A549 (cell line): ENCODE measurements around the gene DIS3L2. TPM values are rescaled to one million over a fixed set of nuclear protein-coding genes. Genes with fewer than 3 reads are reported as not detected.

Experiments used
- ATAC-seq, 2 experiments: fragments of 200-7000 bp in 1 of 2; fragments of >200 bp in 1 of 2; cut with Nextera tagmentation in 1 of 2; cut with Tn5 transposase in 1 of 2; 3 replicates each; pipeline versions ENCODE4 v1.8.0 to v1.9.1; 2018 to 2020; ENCODE audit warnings: mild to moderate bottlenecking in 1 of 2, moderate library complexity in 1 of 2
- CTCF ChIA-PET: fragments of 300-600 bp; sonication (Branson Sonifier 250); formaldehyde crosslinking; extraction: SDS; loops from one replicate; lab custom pipeline; 2021; ENCODE audit warnings: antibody characterized with exemption, inconsistent platforms; lab: Yijun Ruan, JAX
- POLR2A ChIA-PET: fragments of 350-600 bp; formaldehyde crosslinking; extraction: SDS; loops from one replicate; lab custom pipeline; 2021; ENCODE audit warnings: antibody characterized with exemption, inconsistent platforms; lab: Yijun Ruan, JAX
- DNase-seq, 2 experiments: peaks; one replicate each; pipeline versions ENCODE4 v3.0.0 to v3.0.0-alpha.2; 2011 to 2016; ENCODE audit warnings: low read depth in 1 of 2, low spot score in 1 of 2
- FAIRE-seq: peaks from 2 replicates; lab custom pipeline; 2011; peaks lifted over from hg19 to GRCh38; lab: Jason Lieb, UNC
- H3K27ac ChIP-seq, 2 experiments: fragments of >200 bp; sonication (Bioruptor Twin); formaldehyde crosslinking; 3 replicates each; pipeline ENCODE4 v1.5.1; 2016 to 2017
- H3K4me1 ChIP-seq: fragments of >200 bp; sonication (Bioruptor Twin); formaldehyde crosslinking; 3 replicates; pipeline ENCODE4 v1.6.1; 2016
- H3K4me2 ChIP-seq: fragments of >200 bp; sonication (Bioruptor Twin); formaldehyde crosslinking; 3 replicates; pipeline ENCODE4 v1.6.1; 2016
- H3K4me3 ChIP-seq: fragments of >200 bp; sonication (Bioruptor Twin); formaldehyde crosslinking; 3 replicates; pipeline ENCODE4 v1.5.1; 2016
- H3K9me3 ChIP-seq: fragments of >200 bp; sonication (Bioruptor Twin); formaldehyde crosslinking; 3 replicates; pipeline ENCODE4 v1.6.1; 2016
- BHLHE40 ChIP-seq: IDR thresholded peaks from 2 replicates; pipeline ENCODE4 v1.6.1; 2012; ENCODE audit warnings: low read depth, low read length, inconsistent platforms
- CBX2 ChIP-seq: fragments of 200-600 bp; sonication (generic); IDR thresholded peaks from 2 replicates; pipeline ENCODE4 v1.6.1; 2016; ENCODE audit warnings: low read depth, mild to moderate bottlenecking, borderline replicate concordance
- CHD4 ChIP-seq: fragments of 200-600 bp; sonication (generic); IDR thresholded peaks from 2 replicates; pipeline ENCODE4 v1.6.1; 2016; ENCODE audit warnings: antibody characterized with exemption, mild to moderate bottlenecking, borderline replicate concordance
- EHF ChIP-seq: fragments of 250-450 bp; sonication (Bioruptor Pico); IDR thresholded peaks from 2 replicates; pipeline ENCODE4 v1.5.0; 2020; ENCODE audit warnings: mild to moderate bottlenecking
- EP300 ChIP-seq, 2 experiments: fragments of >200 bp; sonication (Bioruptor Twin); formaldehyde crosslinking; IDR thresholded peaks; 2 replicates in 1 of 2; 3 replicates in 1 of 2; pipeline ENCODE4 v1.6.1; 2016 to 2017
- FOSB ChIP-seq: fragments of 250-450 bp; sonication (Bioruptor Pico); IDR thresholded peaks from 2 replicates; pipeline ENCODE4 v1.5.0; 2020; ENCODE audit warnings: mild to moderate bottlenecking, moderate library complexity
- HES2 ChIP-seq: fragments of >200 bp; sonication (Bioruptor Twin); formaldehyde crosslinking; IDR thresholded peaks from 2 replicates; pipeline ENCODE4 v1.6.1; 2016
- HEYL ChIP-seq: fragments of 250-450 bp; sonication (Bioruptor Pico); IDR thresholded peaks from 2 replicates; pipeline ENCODE4 v1.8.0; 2021; ENCODE audit warnings: mild to moderate bottlenecking, moderate library complexity
- HMGXB4 ChIP-seq: fragments of 250-450 bp; sonication (Bioruptor Pico); IDR thresholded peaks from 2 replicates; pipeline ENCODE4 v1.5.0; 2021; ENCODE audit warnings: mild to moderate bottlenecking, moderate library complexity, borderline replicate concordance
- HOXB5 ChIP-seq: fragments of 250-450 bp; sonication (Bioruptor Pico); IDR thresholded peaks from 2 replicates; pipeline ENCODE4 v1.5.0; 2020; ENCODE audit warnings: mild to moderate bottlenecking, moderate library complexity
- JUNB ChIP-seq: fragments of >200 bp; sonication (Bioruptor Twin); formaldehyde crosslinking; IDR thresholded peaks from 2 replicates; pipeline ENCODE4 v1.6.1; 2016
- KDM1A ChIP-seq: fragments of 200-600 bp; sonication (generic); IDR thresholded peaks from 2 replicates; pipeline ENCODE4 v1.6.1; 2016; ENCODE audit warnings: low read depth, mild to moderate bottlenecking
- POLR2A ChIP-seq: IDR thresholded peaks from 2 replicates; pipeline ENCODE4 v1.6.1; 2012; ENCODE audit warnings: mild to moderate bottlenecking, low read length
- RARB ChIP-seq: fragments of 250-450 bp; sonication (Bioruptor Pico); IDR thresholded peaks from 2 replicates; pipeline ENCODE4 v1.8.0; 2021; ENCODE audit warnings: mild to moderate bottlenecking, moderate library complexity
- RCOR1 ChIP-seq: fragments of 150-350 bp; IDR thresholded peaks from 2 replicates; pipeline ENCODE4 v1.6.1; 2014; ENCODE audit warnings: antibody characterized with exemption, low read length, low read depth
- SMC3 ChIP-seq: fragments of >200 bp; sonication (Bioruptor Twin); formaldehyde crosslinking; IDR thresholded peaks from 3 replicates; pipeline ENCODE4 v1.6.1; 2018; ENCODE audit warnings: inconsistent platforms
- SREBF2 ChIP-seq: fragments of 450-650 bp; IDR thresholded peaks from 2 replicates; pipeline ENCODE4 v1.6.1; 2014; ENCODE audit warnings: mild to moderate bottlenecking, moderate library complexity
- TP53 ChIP-seq: fragments of 250-450 bp; sonication (Bioruptor Pico); IDR thresholded peaks from 2 replicates; pipeline ENCODE4 v1.5.0; 2021; ENCODE audit warnings: mild to moderate bottlenecking, moderate library complexity
- ZC3H11A ChIP-seq: fragments of 450-650 bp; IDR thresholded peaks from 2 replicates; pipeline ENCODE4 v1.6.1; 2014; ENCODE audit warnings: antibody characterized with exemption, mild to moderate bottlenecking
- ZNF302 ChIP-seq: fragments of 250-450 bp; sonication (Bioruptor Pico); IDR thresholded peaks from 2 replicates; pipeline ENCODE4 v1.9.0; 2021; ENCODE audit warnings: inconsistent platforms, mild to moderate bottlenecking, moderate library complexity
- WGBS: methylation state at CpG from one replicate; pipeline ENCODE4 v1.1.6; 2017; ENCODE audit errors: missing lambda C conversion rate; 5-methylcytosine and 5-hydroxymethylcytosine counted together
- polyA plus RNA-seq, 4 experiments: library from polyadenylated mRNA; depleted of rRNA in 3 of 4; stranded (reverse); fragments of >200 nt; fragmentation: RNase III in 1 of 4; extraction: RNeasy Plus Mini Kit Qiagen cat#74134 plus additional on column Dnase treatment in 1 of 4; gene quantifications; 2 replicates in 3 of 4; 3 replicates in 1 of 4; pipeline ENCODE4 v1.2.3, GENCODE V29; 2011 to 2017
- TF ChIP-seq, protein P1 (sequence below): IDR thresholded peaks from 2 replicates; pipeline ENCODE4 v1.6.1; 2012; ENCODE audit warnings: low read depth, borderline replicate concordance
- TF ChIP-seq, protein P2 (sequence below): fragments of 200-600 bp; sonication (generic); IDR thresholded peaks from 2 replicates; pipeline ENCODE4 v1.6.1; 2016; ENCODE audit warnings: antibody characterized with exemption, mild to moderate bottlenecking, moderate library complexity

Gene DIS3L2
- polyA plus RNA-seq, 2 of the 4 experiments (the other 2 are of a cell fraction), result 14.9 to 15.4 TPM

GRCh38 chr2:232260075-232260474 lies 298.6 kb downstream of the DIS3L2 start:
- ATAC-seq (no peak), DNase-seq (no peak), FAIRE-seq (no peak)
- Histone ChIP-seq H3K4me2 (no peak overlapping the region), H3K4me3 (no peak overlapping the region), H3K9me3 (no peaks in the 10 kb centered on the region), H3K4me1 (no peaks in the 10 kb centered on the region), H3K27ac (no peak overlapping the region)
- TF ChIP-seq KDM1A (no peak), HEYL (no peak), SREBF2 (no peak), CBX2 (no peak), RCOR1 (no peak), TP53 (no peak), SMC3 (no peak), EP300 (IDR thresholded peaks at IDR 0.05) (no peak)
- TF ChIP-seq, protein P1, sequence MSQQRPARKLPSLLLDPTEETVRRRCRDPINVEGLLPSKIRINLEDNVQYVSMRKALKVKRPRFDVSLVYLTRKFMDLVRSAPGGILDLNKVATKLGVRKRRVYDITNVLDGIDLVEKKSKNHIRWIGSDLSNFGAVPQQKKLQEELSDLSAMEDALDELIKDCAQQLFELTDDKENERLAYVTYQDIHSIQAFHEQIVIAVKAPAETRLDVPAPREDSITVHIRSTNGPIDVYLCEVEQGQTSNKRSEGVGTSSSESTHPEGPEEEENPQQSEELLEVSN, result no peak
- TF ChIP-seq, protein P2, sequence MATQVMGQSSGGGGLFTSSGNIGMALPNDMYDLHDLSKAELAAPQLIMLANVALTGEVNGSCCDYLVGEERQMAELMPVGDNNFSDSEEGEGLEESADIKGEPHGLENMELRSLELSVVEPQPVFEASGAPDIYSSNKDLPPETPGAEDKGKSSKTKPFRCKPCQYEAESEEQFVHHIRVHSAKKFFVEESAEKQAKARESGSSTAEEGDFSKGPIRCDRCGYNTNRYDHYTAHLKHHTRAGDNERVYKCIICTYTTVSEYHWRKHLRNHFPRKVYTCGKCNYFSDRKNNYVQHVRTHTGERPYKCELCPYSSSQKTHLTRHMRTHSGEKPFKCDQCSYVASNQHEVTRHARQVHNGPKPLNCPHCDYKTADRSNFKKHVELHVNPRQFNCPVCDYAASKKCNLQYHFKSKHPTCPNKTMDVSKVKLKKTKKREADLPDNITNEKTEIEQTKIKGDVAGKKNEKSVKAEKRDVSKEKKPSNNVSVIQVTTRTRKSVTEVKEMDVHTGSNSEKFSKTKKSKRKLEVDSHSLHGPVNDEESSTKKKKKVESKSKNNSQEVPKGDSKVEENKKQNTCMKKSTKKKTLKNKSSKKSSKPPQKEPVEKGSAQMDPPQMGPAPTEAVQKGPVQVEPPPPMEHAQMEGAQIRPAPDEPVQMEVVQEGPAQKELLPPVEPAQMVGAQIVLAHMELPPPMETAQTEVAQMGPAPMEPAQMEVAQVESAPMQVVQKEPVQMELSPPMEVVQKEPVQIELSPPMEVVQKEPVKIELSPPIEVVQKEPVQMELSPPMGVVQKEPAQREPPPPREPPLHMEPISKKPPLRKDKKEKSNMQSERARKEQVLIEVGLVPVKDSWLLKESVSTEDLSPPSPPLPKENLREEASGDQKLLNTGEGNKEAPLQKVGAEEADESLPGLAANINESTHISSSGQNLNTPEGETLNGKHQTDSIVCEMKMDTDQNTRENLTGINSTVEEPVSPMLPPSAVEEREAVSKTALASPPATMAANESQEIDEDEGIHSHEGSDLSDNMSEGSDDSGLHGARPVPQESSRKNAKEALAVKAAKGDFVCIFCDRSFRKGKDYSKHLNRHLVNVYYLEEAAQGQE, result no peak
- WGBS, result 88% methylated on average over 3 of the region's 3 CpGs
- ChIA-PET CTCF (interaction anchor here (0.7 to 2.2 kb wide), 2 partner anchors 26 to 32 kb away, joined by 3 to 6 read pairs; no protein-coding TSS in a partner anchor), POLR2A (no interaction called here)

DNA sequence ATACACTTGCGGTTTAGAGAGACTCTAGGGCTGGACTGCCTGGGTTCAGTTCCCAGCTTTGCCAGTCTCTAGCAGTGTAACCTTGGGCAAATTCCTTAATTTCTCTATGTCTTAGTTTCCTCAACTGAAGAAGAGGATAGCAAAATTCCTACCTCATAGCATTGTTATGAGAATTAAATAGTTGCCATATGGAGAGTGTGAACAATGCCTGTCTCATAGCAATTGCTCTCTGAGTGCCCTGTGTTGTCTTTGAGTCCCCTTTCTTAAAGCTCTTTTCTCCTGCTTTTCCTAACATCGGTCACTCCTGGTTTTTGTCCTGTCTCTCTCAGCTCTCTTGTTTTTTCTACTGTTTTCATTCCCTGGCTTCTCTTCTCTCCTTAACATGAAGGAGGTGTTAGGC lies 300.3 kb downstream of the DIS3L2 start:
- H3K4me1 ChIP-seq, result no peaks in the 10 kb centered on the region
- H3K9me3 ChIP-seq, result no peaks in the 10 kb centered on the region
- H3K4me2 ChIP-seq, result no peak overlapping the region
- DNase-seq, result no peak
- no peak overlapping the region for H3K27ac ChIP-seq
- no peak overlapping the region for H3K4me3 ChIP-seq
- 99% methylated on average over 2 of the region's 2 CpGs for WGBS
- TF ChIP-seq, protein P2, result no peak
- no peak for TF ChIP-seq FOSB
- no peak for TF ChIP-seq EP300 (IDR thresholded peaks at IDR 0.05)
- TF ChIP-seq BHLHE40, result no peak
- TF ChIP-seq JUNB, result no peak
- TF ChIP-seq HOXB5, result no peak
- TF ChIP-seq CHD4, result no peak
- TF ChIP-seq HES2, result no peak
- no peak for TF ChIP-seq HMGXB4 (CRISPR knock-in tag)
- TF ChIP-seq POLR2A, result no peak
- TF ChIP-seq SREBF2, result no peak
- TF ChIP-seq ZC3H11A, result no peak
- no peak for TF ChIP-seq RARB (CRISPR knock-in tag)
- no peak for TF ChIP-seq EHF
- no peak for TF ChIP-seq ZNF302 (CRISPR knock-in tag)
- TF ChIP-seq RCOR1, result no peak
- ATAC-seq, result no peak
- ChIA-PET CTCF (interaction anchor here (0.7 to 3.2 kb wide), 3 partner anchors 12 to 337 kb away, joined by 3 to 10 read pairs (median 6); no protein-coding TSS in a partner anchor), POLR2A (no interaction called here)
- no peak for FAIRE-seq
